ENCODE data around the gene ENO2. TPM values are rescaled to one million over a fixed set of nuclear protein-coding genes. Genes with fewer than 3 reads are reported as not detected.

ENO2 gene
- total RNA-seq, 2 donors from 2014 or later: 3.1 to 10.9 TPM

- no peak for ATAC-seq
- intact Hi-C loops (cut with DNase I, micrococcal nuclease): no loop called here
- DNase-seq: no peak
These were observed 27.9 kb downstream of the ENO2 start for GRCh38 chr12:6942331-6942665.

- peak; percentile 41 for ATAC-seq
- DNase-seq: peak; percentile 77 to 90
- intact Hi-C loops (cut with DNase I, micrococcal nuclease): no loop called here
These were observed 29.0 kb downstream of the ENO2 start for GRCh38 chr12:6943389-6943721.

- ATAC-seq: peak; percentile 44
- intact Hi-C loops (cut with DNase I, micrococcal nuclease): no loop called here
- DNase-seq: peak; percentile 80
These were observed 29.5 kb downstream of the ENO2 start, which contains the start of the genes C12orf57 and RNU7-1 for GRCh38 chr12:6943722-6944380. TSS of gene C12orf57 (plus strand) at chr12:6944022. CDS start at chr12:6944122, 100 bp downstream. TSS of gene RNU7-1 (plus strand) at chr12:6943816.

- peak; percentile 56 for ATAC-seq
These were observed 30.2 kb downstream of the ENO2 start for GRCh38 chr12:6944381-6945186.

GRCh38 chr12:6945613-6946012 lies 31.2 kb downstream of the ENO2 start:
- intact Hi-C loops (cut with DNase I, micrococcal nuclease): no loop called here
- DNase-seq: no peak

More at GRCh38 chr12:6944381-6945186, 30.2 kb downstream of the ENO2 start:
- DNase-seq: peak; percentile 95
- intact Hi-C loops (cut with DNase I, micrococcal nuclease): no loop called here

GRCh38 chr12:6946033-6946919 lies 31.9 kb downstream of the ENO2 start:
- peak; percentile 92 to 96 for DNase-seq
- peak; percentile 73 for ATAC-seq
- intact Hi-C loops (cut with DNase I, micrococcal nuclease): no loop called here

More at GRCh38 chr12:6945613-6946012, 31.2 kb downstream of the ENO2 start:
- ATAC-seq: no peak

- no peak for ATAC-seq
- intact Hi-C loops (cut with DNase I, micrococcal nuclease): no loop called here
- no peak for DNase-seq
These were observed 32.6 kb downstream of the ENO2 start for GRCh38 chr12:6946920-6947374.

GRCh38 chr12:6947615-6948014 lies 33.2 kb downstream of the ENO2 start:
- DNase-seq: no peak
- intact Hi-C loops (cut with DNase I, micrococcal nuclease): no loop called here

GRCh38 chr12:6948873-6949594 lies 34.7 kb downstream of the ENO2 start:
- DNase-seq (no peak), ATAC-seq (no peak)
- intact Hi-C loops (cut with DNase I, micrococcal nuclease): no loop called here

More at GRCh38 chr12:6947615-6948014, 33.2 kb downstream of the ENO2 start:
- ATAC-seq: no peak

GRCh38 chr12:6950401-6950801 lies 36.0 kb downstream of the ENO2 start:
- ATAC-seq (no peak), DNase-seq (no peak)
- intact Hi-C loops (cut with DNase I, micrococcal nuclease): loop anchor here in 1 of 2 donors (10.0 kb wide), 1 partner anchor 154 kb away; the partner anchor contains the start of gene C1RL

GRCh38 chr12:6950811-6951540 lies 36.6 kb downstream of the ENO2 start, which contains the start of gene PTPN6:
TSS of gene PTPN6 (plus strand) at chr12:6951356. CDS start at chr12:6951513, 157 bp downstream.
- intact Hi-C loops (cut with DNase I, micrococcal nuclease): loop anchor here in 1 of 2 donors (10.0 kb wide), 1 partner anchor 154 kb away; the partner anchor contains the start of gene C1RL
- peak; percentile 68 to 73 for DNase-seq
- ATAC-seq: no peak

- DNase-seq (peak in 1 of 2 donors; percentile 23), ATAC-seq (no peak)
- intact Hi-C loops (cut with DNase I, micrococcal nuclease): loop anchor here in 1 of 2 donors (10.0 kb wide), 1 partner anchor 153 kb away; the partner anchor contains the start of gene C1RL
These were observed 37.3 kb downstream of the ENO2 start for GRCh38 chr12:6951551-6952120.

GRCh38 chr12:6952121-6952862 lies 37.9 kb downstream of the ENO2 start:
- intact Hi-C loops (cut with DNase I, micrococcal nuclease): loop anchor here in 1 of 2 donors (10.0 kb wide), 1 partner anchor 153 kb away; the partner anchor contains the start of gene C1RL
- DNase-seq: peak in 1 of 2 donors; percentile 14
- no peak for ATAC-seq

- ATAC-seq (no peak), DNase-seq (no peak)
- intact Hi-C loops (cut with DNase I, micrococcal nuclease): loop anchor here in 1 of 2 donors (10.0 kb wide), 1 partner anchor 152 kb away; the partner anchor contains the start of gene C1RL
These were observed 38.6 kb downstream of the ENO2 start for GRCh38 chr12:6952863-6953441.

GRCh38 chr12:6953442-6954315 lies 39.3 kb downstream of the ENO2 start:
- intact Hi-C loops (cut with DNase I, micrococcal nuclease): loop anchor here in 1 of 2 donors (10.0 kb wide), 1 partner anchor 151 kb away; the partner anchor contains the start of gene C1RL
- peak; percentile 63 to 76 for DNase-seq
- peak; percentile 31 for ATAC-seq

All from left colon (tissue), 2 donors.